Suprapubic skin (tissue), 4 donors: Measurements from ENCODE around the gene SEZ6L. TPM values are rescaled to one million over a fixed set of nuclear protein-coding genes. Genes with fewer than 3 reads are reported as not detected.

ENCODE experiments used
- DNase-seq, 2 donors: peaks; one replicate each; pipeline ENCODE4 v3.0.0-alpha.2; 2019; ENCODE audit warnings: low spot score in 2 of 2
- H3K27ac ChIP-seq: fragments of 200-600 bp; sonication (generic); one replicate; pipeline ENCODE4 v1.5.1; 2019
- H3K27me3 ChIP-seq: fragments of 200-600 bp; sonication (generic); one replicate; pipeline ENCODE4 v1.5.1; 2019
- H3K36me3 ChIP-seq: fragments of 200-600 bp; sonication (generic); one replicate; pipeline ENCODE4 v1.5.1; 2019
- H3K4me1 ChIP-seq: fragments of 200-600 bp; sonication (generic); one replicate; pipeline ENCODE4 v1.5.1; 2019
- H3K4me3 ChIP-seq: fragments of 200-600 bp; sonication (generic); one replicate; pipeline ENCODE4 v1.5.1; 2019; ENCODE audit warnings: mild to moderate bottlenecking
- H3K9me3 ChIP-seq: fragments of 200-600 bp; sonication (generic); one replicate; pipeline ENCODE4 v1.5.1; 2019
- CTCF ChIP-seq, 2 donors: fragments of 200-600 bp in 1 of 2; fragments of 450-650 bp in 1 of 2; sonication (generic) in 1 of 2; IDR thresholded peaks; one replicate each; pipeline ENCODE4 v1.5.1; 2016 to 2019; ENCODE audit warnings: antibody characterized with exemption in 2 of 2, mild to moderate bottlenecking in 1 of 2, moderate library complexity in 1 of 2
- EP300 ChIP-seq: sonication (generic); formaldehyde crosslinking; IDR thresholded peaks from one replicate; pipeline ENCODE4 v1.6.1; 2017; ENCODE audit warnings: antibody characterized with exemption
- POLR2A ChIP-seq, 2 donors: fragments of 450-650 bp; IDR thresholded peaks; one replicate each; pipeline ENCODE4 v1.6.1; 2017; ENCODE audit warnings: antibody characterized with exemption in 2 of 2, mild to moderate bottlenecking in 2 of 2, moderate library complexity in 2 of 2
- POLR2AphosphoS5 ChIP-seq, 3 donors: sonication (generic); formaldehyde crosslinking; IDR thresholded peaks; one replicate each; pipeline ENCODE4 v1.6.1; 2017; ENCODE audit warnings: antibody characterized with exemption in 3 of 3
- WGBS: methylation state at CpG from one replicate; pipeline ENCODE4 v1.1.5; 2018; 5-methylcytosine and 5-hydroxymethylcytosine counted together
- total RNA-seq, 4 donors: library from RNA; depleted of rRNA; stranded (reverse); fragments of >200 nt; gene quantifications; one replicate each; pipeline ENCODE4 v1.1.0, GENCODE V29; 2016

The SEZ6L gene
- total RNA-seq, 4 donors from 2014 or later, result 0.24 to 2.2 (median 0.89) TPM

- 96% methylated on average over 2 of the region's 2 CpGs for WGBS
- TF ChIP-seq POLR2AphosphoS5 (IDR thresholded peaks at IDR 0.05) (no peak), POLR2A (IDR thresholded peaks at IDR 0.05) (no peak), EP300 (no peak), CTCF (IDR thresholded peaks at IDR 0.05) (no peak)
Measured at GRCh38 chr22:26348810-26349526, 179.7 kb downstream of the SEZ6L start.

DNA sequence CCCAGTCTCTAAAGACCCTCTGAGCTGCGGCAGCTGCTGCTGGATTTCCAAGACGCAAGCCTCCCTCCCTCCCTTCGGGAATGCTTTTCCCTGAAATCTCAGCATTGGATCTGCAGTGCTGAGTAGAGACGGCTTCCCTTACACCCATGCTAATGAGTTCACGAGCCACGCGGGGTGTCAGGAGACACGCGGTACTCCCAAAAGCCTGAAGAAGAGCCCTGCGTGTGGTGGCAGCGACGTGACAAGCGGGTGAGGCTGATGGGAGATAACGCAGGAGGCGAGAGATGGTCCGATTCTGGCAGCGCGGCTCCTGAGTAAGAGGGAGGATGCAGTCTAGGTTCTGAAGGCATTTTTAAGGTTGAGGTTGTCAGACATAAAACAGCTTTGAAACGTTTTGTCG, 185.4 kb downstream of the SEZ6L start:
- no peak for DNase-seq
- Histone ChIP-seq H3K36me3 (no peaks in the 10 kb centered on the region), H3K4me3 (no peak overlapping the region), H3K27me3 (peaks cover 15% of the 10 kb centered on the region), H3K27ac (no peak overlapping the region), H3K9me3 (no peaks in the 10 kb centered on the region), H3K4me1 (no peaks in the 10 kb centered on the region)
- TF ChIP-seq EP300, result no peak
- TF ChIP-seq POLR2A (IDR thresholded peaks at IDR 0.05), result no peak
- no peak for TF ChIP-seq POLR2AphosphoS5 (IDR thresholded peaks at IDR 0.05)
- no peak for TF ChIP-seq CTCF (IDR thresholded peaks at IDR 0.05)
- 78% methylated on average over 20 of the region's 20 CpGs for whole genome bisulfite sequencing

More at GRCh38 chr22:26348810-26349526, 179.7 kb downstream of the SEZ6L start:
- Histone ChIP-seq H3K4me3 (no peak overlapping the region), H3K36me3 (no peaks in the 10 kb centered on the region), H3K27ac (no peak overlapping the region), H3K27me3 (peaks cover 5% of the 10 kb centered on the region), H3K9me3 (no peaks in the 10 kb centered on the region), H3K4me1 (no peaks in the 10 kb centered on the region)
- no peak for DNase-seq

- WGBS, result 66% methylated on average over 2 of the region's 2 CpGs
Measured at GRCh38 chr22:26357281-26357680, 188.0 kb downstream of the SEZ6L start.

GRCh38 chr22:26357813-26358212, 188.6 kb downstream of the SEZ6L start:
- Histone ChIP-seq H3K4me3 (no peak overlapping the region), H3K4me1 (peaks cover 9% of the 10 kb centered on the region), H3K27me3 (peaks cover 36% of the 10 kb centered on the region), H3K36me3 (no peaks in the 10 kb centered on the region), H3K9me3 (no peaks in the 10 kb centered on the region), H3K27ac (no peak overlapping the region)
- TF ChIP-seq CTCF (IDR thresholded peaks at IDR 0.05) (no peak), POLR2AphosphoS5 (IDR thresholded peaks at IDR 0.05) (no peak), POLR2A (IDR thresholded peaks at IDR 0.05) (no peak), EP300 (no peak)
- no peak for DNase-seq
- WGBS, result 79% methylated on average over 8 of the region's 9 CpGs

More at GRCh38 chr22:26357281-26357680, 188.0 kb downstream of the SEZ6L start:
- no peaks in the 10 kb centered on the region for H3K36me3 ChIP-seq
- H3K4me1 ChIP-seq, result peaks cover 9% of the 10 kb centered on the region
- DNase-seq, result no peak
- no peak for TF ChIP-seq POLR2A (IDR thresholded peaks at IDR 0.05)
- no peaks in the 10 kb centered on the region for H3K9me3 ChIP-seq
- peaks cover 31% of the 10 kb centered on the region for H3K27me3 ChIP-seq
- no peak overlapping the region for H3K27ac ChIP-seq
- no peak overlapping the region for H3K4me3 ChIP-seq

DNA sequence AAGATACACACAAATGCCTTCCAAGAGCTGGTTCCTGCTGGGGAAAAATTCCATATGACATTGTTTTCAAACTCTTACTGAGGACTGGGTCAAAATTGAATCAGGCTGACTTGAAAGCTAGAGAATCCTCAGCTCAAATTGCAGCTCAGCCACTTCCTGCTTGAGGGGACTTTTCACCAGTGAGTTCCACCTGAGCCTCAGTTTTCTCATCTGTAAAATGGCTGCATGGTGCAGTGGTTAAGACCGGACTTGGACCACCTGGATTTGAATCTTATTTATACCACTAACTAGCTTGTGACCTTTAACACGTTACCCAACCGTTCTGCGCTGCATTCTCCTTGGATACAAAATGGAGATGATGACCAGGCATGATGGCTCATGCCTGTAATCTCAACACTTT, 189.9 kb downstream of the SEZ6L start:
- WGBS, result 91% methylated on average over 4 of the region's 4 CpGs
- Histone ChIP-seq H3K27me3 (peaks cover 33% of the 10 kb centered on the region), H3K36me3 (no peaks in the 10 kb centered on the region), H3K4me1 (peaks cover 9% of the 10 kb centered on the region), H3K4me3 (no peak overlapping the region), H3K9me3 (no peaks in the 10 kb centered on the region), H3K27ac (no peak overlapping the region)
- TF ChIP-seq CTCF (IDR thresholded peaks at IDR 0.05) (no peak), EP300 (no peak), POLR2A (IDR thresholded peaks at IDR 0.05) (no peak), POLR2AphosphoS5 (IDR thresholded peaks at IDR 0.05) (no peak)
- DNase-seq, result no peak
